Activated CD4-positive, alpha-beta T cell treated with anti-CD3 and anti-CD28 coated beads for 48 hours (primary cell): ENCODE measurements around the gene MACROH2A1.

Experiments
- DNase-seq: peaks from one replicate; pipeline ENCODE4 v3.0.0-alpha.2; 2020

The MACROH2A1 gene

DNA sequence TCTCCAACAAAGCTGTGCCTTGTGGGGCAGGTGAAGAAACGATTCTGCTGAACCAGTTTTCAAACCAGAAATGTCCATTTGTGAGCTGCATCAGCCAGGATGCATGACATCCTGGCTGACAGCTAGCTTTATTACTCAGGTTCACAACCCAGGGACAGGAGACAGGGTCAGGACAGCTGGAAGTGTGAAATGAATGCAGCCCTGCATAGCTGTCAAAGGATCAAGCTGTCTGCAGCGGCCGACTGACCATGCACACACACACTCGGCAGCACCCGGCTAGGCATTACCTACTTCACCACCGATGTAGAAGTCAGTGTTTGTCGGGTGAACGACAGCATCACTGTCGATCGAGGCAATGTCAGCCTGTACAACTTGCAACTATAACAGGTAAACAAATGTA is 48.5 kb downstream of the MACROH2A1 start:
- DNase-seq: no peak

DNA sequence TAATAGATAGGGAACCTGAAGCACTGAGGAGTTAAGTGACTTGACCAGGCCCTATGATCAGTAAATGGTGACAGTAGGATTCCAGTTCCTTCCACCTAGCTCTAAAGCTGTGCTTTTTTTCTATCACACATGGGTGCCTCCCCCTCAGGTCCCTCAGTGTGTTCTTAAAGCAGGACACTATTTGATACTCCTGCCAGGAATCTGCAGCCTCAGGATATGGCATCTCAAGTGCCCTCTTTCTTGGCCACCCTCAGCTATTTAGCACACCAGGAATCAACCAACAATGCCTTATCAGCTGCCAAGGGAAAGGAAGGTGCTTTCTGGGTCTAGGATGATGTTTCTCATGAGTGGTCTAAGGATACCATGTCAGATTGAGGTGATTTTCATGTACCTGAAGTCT is 49.1 kb downstream of the MACROH2A1 start:
- no peak for DNase-seq

DNA sequence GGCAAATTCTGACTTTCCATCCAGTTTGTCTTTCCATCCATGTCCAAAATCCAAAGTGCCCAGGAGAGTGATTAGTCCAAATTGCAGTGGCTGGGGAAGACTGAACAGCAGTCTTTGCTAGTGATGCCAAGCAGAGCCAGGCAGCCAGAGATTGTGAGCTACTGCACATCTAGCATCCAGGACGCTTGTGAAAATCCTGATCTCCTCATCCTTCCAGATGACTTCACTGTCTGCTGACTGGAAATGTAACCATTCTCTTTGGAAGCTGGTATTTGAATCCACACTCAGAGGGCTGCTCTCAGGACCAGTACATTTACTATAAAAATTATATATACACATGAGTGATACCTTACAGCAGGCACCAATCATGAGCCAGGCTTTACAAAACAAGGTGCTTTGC is 49.6 kb downstream of the MACROH2A1 start:
- DNase-seq: no peak

DNA sequence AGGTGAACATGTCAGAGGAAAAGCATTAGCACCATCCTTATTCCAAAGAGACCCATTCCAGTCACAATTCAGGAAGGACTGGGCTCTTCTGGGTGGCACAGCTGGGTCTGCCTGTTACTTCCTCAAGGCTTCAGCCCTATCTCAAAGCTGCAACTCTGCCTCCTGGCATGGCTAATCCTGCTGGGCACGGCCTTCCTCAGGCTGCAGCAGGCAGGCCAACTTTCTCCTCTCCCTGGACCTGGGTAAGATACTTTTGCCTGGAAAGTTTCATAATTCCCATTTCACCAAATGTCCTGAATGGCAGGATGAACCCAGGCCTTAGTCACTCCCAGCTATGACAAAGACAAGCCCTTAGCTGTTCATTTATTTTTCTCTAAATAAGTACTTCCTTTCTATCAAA is 50.1 kb downstream of the MACROH2A1 start:
- DNase-seq: no peak

DNA sequence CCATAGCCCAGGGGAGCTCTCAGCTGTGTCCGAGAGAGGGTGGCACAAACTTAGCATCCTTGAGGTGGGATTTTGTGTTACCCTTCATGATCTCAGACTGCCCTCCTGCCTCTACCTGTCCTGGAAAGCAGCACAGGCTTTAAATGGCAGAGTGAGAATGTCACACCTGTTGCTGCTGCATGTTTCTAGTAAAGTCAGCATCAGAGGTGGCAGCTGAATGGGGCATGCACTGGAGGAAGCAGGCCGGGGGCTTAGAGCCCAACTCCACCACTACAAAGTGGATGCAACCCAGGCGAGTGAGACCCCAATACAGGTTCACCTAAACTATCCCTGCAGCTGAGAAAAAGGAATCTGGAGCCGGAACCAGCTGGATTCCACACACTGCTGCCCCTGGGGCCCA is 51.6 kb downstream of the MACROH2A1 start:
- DNase-seq: no peak

DNA sequence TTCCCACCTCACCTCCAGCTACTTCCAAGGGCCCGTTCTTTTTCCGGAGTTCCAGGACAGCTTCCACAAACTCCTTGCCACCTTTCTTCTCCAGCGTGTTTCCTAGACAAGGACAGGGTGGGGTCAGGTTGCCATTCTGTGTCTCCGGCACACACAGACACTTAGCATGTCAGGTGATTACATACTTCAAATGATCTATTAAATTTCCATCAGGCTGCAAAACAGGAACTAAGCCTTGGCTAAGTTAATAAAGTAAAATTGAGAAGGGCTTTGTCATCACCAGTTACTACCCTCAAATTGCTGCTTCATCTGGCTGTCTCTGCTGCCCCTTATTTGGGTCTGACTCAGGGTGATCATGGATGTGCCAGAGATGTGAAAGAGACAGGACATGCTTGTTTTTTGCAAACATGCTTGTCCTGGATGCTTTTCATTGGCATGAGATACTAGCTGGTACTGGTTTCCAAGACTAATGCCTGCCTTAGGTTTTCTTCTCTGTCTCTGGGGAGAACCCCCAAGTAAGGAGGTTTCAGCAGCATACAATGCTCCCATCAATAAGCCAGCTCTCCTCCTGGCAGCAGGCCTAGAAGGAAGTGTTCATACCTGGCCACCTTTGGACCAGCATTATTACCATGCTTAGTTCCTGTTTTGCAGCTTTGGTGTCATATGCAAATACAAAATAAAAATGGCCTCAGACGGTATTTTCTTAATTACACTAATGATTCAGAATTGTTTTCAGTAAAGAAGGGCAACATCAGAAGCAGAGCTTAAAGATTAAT is 52.9 kb downstream of the MACROH2A1 start:
- no peak for DNase-seq

DNA sequence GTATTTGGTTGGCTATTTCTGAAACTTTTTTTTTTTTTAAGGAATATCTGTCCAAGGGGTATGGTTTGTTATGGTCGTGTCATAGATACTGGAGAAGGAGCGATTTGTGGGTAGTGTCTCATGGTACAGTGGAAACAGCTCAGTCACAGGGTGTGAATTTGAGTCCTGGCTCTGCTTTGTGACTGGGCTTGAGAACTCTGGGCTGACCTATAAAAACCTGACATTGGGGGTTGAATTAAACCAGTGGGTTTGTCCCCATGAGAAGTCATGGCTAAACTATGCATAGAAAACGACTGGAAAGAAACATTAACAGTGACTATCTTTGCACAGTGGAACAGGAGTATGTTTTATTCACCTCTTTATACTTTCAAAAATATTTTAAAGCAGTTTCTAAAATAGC is 54.7 kb downstream of the MACROH2A1 start:
- no peak for DNase-seq

DNA sequence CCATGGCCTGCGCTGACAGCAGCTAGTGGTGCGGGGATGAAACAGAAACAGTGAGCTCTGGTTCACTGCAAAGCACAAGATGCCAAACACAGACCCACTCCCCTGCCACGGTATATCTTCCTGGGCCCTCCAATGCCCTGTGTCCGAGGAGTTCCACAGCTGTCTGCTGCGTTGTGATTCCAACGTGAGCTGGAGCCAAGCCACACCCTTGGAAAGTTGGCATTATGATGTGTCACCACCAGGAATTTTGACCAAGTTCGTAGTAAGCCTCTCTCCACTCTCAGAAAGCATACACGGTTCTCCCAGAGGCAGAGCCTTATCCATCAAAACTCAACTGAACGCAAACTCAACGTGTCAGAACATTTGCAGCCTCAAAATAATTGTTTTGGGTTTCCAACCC is 55.6 kb downstream of the MACROH2A1 start:
- no peak for DNase-seq

DNA sequence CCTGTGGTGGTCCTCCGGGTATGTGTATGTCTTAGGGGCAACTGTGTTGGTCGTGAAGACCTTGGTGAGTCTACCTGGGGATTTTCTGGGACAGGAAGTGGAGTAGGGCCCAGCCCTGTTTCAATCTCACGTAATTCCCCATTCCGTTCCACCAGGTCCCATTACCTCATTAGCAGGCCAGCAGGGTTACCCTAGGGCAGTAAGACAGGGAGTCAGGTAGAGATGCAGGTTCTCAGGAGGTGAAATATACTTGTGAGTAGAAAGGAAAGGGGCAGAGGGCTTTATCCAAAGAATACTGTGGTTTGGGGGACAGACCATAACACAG is 56.5 kb downstream of the MACROH2A1 start:
- DNase-seq: no peak

DNA sequence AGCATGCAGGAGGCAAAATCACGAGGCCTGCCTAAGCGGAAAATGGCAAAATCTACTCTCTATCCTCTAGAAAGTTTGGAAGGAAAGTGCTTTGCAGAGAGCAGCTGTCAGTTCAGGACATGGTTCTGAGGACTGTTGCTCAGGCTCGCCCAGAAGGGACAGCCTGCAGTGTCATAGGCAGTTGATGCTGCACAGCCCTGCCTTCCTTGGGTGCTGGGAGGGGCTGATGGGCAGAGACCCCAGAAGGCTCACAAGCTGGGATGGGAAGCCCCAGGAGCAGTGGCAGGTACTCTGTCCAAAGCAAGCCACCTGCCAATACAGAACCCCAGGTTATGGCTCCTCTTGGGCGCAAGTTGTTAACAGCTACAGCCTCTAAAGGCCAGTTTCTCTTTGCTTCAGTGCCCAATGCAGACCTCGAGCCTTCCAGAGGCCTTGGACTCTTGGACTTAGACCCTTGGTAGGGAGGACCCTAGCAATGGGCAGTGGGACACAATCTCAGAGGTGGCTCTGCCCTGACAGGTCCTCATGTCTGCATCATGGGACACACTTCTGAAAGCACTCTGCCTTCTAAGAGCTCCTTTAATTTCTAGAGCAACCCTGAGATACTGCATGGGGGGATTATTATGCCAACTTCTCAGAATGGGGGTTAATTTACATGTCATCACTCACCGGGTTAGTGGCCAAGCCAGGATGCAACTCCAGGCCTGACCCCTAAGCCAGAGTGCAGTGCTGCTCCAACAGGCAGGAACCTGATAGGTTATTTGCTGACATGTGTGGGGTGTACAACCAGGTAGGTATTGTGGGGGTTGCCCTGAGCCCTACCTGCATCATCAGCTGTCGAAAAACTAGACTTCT is 57.1 kb downstream of the MACROH2A1 start:
- DNase-seq: no peak

DNA sequence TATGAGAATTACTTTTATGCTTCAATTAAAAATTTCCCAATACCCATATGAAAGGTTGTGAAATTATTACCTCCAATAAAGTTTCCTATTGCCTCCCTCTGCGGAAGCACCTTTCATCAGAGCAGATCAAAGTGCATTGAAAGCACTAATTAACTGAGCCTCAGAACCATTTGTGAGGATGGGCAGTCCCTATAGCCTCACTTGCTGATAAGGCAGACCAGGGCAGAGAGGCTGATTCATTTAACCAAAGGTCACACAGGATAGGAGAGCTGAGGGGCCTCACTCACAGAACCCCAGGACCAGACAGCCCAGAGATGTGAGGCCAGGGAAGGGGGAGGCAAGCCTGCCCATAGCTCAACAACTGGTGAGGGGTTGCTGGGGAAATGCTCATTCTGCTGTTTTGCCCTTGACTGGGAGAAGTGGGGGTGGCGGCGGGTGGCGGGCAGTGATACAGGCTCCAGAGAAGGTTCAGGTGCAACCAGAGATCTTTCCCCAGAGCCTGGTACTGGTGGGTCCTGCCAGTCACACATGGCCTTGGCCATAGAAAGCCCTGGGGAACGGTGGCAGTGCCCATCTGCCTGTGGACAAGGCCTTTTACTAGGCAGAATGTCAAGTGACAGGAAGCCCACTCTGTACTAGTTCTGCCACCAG is 57.9 kb downstream of the MACROH2A1 start:
- no peak for DNase-seq

DNA sequence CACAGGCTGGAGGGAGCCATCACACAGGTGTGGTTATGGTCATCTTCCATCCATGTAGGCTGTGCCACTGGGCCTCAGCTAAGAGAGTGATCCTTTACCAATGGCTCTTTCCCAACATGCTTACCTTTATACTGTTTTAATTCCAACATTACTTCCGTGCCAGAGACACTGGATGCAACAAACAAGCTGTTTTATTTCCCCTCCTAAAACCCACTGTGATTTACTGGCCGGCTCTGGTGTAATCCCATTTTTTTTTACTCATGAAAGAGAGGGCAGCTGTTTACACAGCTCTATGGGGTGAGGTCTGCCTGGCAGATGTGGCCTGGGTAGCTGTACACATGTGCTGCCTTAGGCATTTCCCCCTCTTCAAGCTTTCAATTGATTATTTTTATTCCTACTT is 58.5 kb downstream of the MACROH2A1 start:
- no peak for DNase-seq

DNA sequence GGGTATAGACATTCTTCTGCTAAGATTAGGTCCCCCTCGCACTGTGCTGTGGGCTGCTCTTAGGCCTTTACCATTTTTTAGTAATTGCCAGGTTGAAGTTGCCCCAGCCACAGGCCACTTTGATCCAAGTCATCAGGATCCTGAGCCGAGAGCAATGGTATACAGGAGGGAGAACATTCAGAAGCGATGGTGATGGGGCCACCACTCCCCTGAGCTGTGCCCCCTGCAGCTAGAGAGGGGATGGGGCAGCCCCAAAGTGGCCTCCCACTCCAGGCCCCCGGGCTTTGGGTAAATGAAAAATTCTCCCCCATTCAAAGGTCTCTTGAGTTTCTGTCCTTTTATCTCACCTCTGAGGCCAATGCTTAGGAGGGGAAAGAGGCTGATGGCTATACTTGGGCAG is 59.4 kb downstream of the MACROH2A1 start:
- no peak for DNase-seq

DNA sequence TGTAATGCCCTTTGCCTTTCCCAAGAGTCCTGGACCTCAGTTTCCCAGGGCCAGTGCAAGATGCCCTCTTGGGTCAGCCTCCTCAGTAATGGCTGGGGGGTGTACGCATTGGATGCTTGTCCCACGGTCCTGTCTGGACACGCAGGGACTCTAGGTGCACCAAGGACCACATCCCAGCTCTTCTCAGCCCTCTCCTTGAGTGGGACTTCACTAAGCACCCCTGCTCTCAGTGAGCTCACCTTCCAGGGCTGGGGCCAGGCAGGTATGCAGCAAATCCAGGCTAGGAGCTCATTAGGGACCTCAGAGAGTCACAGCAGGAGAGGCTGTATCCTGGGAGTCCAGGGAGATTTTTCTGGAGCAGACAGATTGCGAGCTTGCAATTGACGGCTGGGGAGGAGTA is 59.8 kb downstream of the MACROH2A1 start:
- DNase-seq: no peak

DNA sequence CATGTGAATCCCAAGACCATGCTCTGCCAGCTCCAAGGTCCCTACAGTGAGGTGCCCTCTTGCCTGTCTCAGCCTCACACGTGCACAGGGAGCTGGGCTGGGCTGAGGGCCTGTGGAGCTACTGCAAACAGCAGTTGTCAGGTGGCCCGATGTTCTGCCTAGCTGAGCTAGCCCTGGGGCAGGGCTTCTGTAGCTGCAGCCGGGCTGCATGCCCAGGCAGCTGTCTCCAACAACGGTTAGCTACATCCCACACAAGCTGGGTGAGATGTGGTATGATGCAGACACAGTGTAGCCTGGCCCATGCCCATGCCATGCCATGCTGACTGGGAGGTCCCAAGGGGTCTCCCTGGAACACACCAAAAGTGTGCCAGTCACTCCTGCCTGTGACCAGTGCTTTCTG is 62.0 kb downstream of the MACROH2A1 start:
- DNase-seq: no peak

DNA sequence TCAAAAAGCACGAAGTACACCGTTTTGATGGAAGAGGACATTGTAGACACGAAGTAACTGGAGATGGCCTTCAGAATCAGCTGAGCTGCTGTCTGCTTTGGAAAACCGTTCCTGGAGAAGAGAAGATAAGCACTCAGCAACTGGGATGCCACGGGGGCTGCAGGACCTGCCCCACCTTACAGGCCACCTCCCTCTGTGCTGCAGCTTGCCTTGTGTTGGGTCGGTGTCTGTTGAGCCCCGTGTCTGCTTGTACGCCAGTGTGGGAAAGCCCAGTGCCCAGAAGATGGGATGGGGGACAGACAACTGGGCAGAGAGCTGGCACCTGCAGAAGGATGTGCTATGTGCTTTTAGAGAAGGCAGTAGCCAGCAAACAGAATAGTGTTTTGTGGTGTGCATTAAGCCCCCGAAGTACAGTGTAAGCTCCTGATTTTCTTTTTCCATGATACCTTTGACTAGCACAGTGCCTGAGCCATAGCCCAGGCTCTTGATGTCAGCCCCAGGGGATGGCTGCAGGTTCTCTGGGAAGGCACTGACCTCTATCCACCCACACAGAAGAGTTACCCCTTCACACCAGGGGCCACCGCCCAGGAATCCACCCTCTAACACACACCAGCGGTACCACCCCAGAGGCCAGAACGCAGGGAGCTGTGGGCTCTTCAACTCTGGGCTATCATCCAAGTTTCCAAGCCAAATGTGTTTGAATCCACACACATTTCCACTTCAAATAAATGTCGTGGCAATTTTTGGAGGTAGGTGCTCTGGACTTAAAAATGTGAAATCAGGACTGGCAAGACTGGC is 63.8 kb downstream of the MACROH2A1 start:
- no peak for DNase-seq

DNA sequence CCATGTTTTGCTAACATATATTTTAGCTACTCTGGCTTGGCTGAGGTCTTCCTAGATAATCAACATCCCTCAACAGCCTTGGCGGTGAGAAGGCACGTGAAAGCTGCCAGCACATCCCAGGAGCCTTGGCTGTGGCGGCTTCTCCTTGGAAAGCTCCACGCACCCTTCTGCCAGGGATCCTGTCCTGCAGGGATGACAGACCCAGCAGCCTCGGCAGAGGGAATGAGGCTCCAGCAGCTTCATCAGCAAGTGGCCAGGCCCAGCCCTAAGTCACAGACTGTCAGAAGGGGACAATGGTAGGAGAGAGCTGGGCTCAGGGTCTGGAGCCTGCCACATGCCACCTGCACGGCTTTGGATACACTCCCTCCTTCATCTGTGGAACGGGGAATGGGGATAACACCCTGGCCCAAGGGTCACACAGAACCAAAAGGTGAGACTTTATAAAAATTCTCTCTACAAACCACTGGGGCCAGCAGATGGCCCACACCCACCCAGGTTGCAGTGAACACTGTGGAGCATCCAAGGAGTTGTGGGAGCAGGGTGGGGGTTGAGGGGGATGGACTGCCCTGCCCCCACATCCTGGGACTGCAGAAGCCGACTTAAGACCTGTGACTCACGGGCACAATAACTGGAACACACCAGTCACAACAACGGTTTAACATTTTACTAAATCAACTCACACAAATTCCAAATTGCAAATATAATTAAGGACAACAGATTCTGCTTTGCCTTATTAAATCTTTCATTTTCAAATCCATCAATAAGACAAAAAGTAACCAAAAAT is 65.1 kb downstream of the MACROH2A1 start:
- no peak for DNase-seq

DNA sequence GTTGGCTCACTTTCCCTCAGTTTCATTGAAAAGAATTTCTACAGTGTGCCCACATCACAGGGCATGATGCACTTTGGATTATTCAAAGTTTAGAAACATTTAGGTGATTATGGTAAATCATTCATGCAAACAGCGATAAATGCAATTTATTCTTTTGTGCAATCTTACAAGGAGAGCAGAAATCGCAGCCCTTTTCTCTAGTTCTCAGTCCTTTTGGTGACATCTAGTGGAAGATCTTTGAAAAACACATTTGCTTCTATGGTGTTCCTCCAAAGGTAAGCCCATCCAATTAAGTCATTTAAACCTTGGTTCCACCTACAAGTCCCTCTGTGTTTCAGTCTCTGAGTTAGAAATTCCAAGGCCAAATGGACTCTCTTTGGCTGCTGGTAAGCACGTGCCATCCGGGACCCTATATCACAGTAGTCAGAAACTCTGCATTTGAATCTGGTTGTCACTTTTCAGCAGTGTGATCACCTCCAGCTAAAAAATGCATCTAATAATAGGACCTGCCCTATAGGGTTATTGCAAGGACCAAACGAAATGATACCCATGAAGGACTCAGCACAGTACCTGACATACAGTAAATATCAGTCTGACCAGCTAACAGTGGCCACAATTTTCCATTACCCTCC is 66.4 kb downstream of the MACROH2A1 start:
- DNase-seq: no peak

DNA sequence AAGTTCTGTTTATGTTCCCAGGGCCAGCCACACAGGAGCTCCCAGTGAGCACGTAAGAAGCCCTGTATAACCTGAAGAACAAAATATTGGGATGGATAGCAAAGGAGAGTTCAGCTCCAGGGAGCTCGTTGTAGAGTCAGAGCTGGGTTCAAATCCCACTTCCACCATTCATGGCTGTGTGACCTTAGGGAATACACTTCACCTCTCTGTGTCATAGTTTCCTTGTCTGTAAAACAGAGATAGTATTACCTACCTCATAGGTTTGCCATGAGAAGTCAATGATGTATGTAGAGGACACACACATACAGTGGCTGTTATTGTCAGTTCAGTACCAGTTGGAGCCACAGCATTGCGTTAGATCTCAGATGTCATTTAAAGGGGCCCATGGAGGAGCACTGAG is 67.4 kb downstream of the MACROH2A1 start:
- DNase-seq: no peak

DNA sequence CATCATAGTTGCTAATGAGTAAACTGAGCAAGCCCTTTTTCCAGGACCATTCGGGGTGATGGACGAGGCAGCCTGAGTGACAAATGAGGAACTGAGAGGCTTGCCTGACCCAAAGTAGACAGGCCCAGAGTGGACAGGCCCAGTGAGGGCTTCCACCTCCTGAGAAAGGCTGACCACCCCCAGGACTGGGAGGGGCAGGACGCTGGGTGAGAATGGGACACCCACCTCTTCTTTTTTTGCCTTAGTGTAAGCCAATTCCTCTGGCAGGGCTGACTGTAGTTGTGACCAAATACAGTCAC is 68.3 kb downstream of the MACROH2A1 start:
- DNase-seq: no peak

DNA sequence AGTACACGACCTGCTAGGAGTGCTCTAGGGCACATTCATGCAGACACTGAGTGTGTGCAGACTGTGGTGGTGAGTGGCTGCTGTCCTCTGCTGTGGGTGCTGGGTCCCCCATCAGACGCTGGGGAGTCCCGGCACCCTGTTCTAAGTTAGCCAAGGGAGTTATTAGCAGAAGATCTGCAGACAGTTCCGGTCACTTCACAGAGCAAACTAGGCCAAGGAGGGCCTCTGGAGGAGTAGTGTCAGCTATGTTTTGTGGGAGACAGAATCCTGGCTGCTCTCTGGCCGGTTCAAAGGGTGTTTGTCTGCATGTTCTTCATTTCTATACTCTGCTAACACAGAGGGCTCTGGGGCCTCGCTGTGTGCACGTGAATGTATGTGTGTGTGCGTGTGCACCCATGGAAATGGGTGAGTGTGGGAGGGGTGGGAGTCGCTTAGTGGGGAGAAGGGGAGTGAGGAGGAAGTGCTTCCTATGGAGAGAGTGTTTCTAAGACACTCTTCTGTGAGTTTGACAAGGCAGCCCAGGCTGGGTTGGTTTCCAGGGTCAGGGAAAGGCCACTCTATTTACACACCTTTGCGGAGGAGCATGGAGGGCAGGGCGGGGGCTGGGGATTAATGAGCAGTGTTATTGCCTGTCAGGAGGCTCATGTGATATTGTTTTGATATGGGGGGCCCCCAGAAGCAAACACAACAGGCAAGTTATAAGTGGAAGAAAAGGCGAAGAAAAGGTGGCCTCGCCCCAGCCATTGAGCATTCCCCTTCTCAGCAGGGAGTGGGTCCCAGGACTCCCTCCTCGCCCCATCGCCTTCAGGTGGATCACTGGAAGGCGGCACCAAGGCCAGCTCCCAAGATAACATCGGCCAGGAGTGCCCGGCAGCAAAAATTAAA is 68.9 kb downstream of the MACROH2A1 start:
- no peak for DNase-seq
